22Rv1 (cell line): ENCODE results near the gene AKT3.

ENCODE experiments used
- H3K27ac ChIP-seq: fragments of 450-650 bp; 2 replicates; pipeline ENCODE4 v1.5.1; 2017
- CTCF ChIP-seq: fragments of 450-650 bp; IDR thresholded peaks from 2 replicates; pipeline ENCODE4 v1.5.1; 2017; ENCODE audit warnings: mild to moderate bottlenecking
- ZFX ChIP-seq: fragments of 450-650 bp; IDR thresholded peaks from 2 replicates; pipeline ENCODE4 v1.6.1; 2017; ENCODE audit warnings: antibody characterized with exemption, borderline replicate concordance

The AKT3 gene

GRCh38 chr1:243754348-243754747, 95.7 kb downstream of the AKT3 start:
- TF ChIP-seq ZFX (no peak), CTCF (no peak)
- no peak overlapping the region for H3K27ac ChIP-seq

- no peak for TF ChIP-seq CTCF
- TF ChIP-seq ZFX: no peak
- H3K27ac ChIP-seq: no peak overlapping the region
Observed at GRCh38 chr1:243751506-243751905, 98.5 kb downstream of the AKT3 start.

- no peak overlapping the region for H3K27ac ChIP-seq
- TF ChIP-seq ZFX (no peak), CTCF (peak; percentile 93)
Observed at GRCh38 chr1:243748706-243749283, 101.2 kb downstream of the AKT3 start.

GRCh38 chr1:243748227-243748626, 101.8 kb downstream of the AKT3 start:
- TF ChIP-seq CTCF: no peak
- no peak overlapping the region for H3K27ac ChIP-seq

- H3K27ac ChIP-seq: no peak overlapping the region
- TF ChIP-seq CTCF: no peak
- no peak for TF ChIP-seq ZFX
Observed at GRCh38 chr1:243746751-243747150, 103.3 kb downstream of the AKT3 start.

- no peak for TF ChIP-seq ZFX
- TF ChIP-seq CTCF: no peak
- no peak overlapping the region for H3K27ac ChIP-seq
Observed at GRCh38 chr1:243745356-243745755, 104.7 kb downstream of the AKT3 start.

GRCh38 chr1:243742819-243743218, 107.2 kb downstream of the AKT3 start:
- H3K27ac ChIP-seq: no peak overlapping the region
- TF ChIP-seq CTCF (no peak), ZFX (no peak)
